Measurements from ENCODE around the gene RESP18.

The RESP18 gene

DNA sequence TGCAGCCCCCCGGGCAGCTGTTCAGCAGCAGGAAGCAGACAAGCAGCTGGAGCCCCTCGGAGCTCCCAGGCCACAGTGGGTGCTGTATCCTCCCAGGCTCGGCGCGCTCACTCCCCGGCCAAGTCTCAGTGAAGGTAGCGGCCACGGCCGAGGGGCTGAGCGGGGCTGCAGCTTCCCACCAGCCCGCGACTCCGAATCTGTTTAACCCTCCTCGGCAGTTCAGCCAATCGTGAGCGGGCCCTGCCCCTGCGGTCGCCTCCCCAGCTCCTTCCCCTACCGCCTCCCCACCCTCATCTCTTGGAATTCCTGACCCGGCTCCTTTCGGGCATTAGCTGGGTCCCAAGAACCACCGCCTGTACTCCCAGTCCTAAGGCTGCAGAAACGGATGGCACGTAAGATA lies at the start of gene RESP18:
Gene RESP18, minus strand, starts transcription at position 203 of the 400 bp plus-strand sequence.
- DNase-seq = no peak

GRCh38 chr2:219381448-219381847 lies 48.9 kb upstream of the RESP18 start:
- DNase-seq = no peak

GRCh38 chr2:219380926-219381325 lies 48.4 kb upstream of the RESP18 start:
- no peak for DNase-seq

DNA sequence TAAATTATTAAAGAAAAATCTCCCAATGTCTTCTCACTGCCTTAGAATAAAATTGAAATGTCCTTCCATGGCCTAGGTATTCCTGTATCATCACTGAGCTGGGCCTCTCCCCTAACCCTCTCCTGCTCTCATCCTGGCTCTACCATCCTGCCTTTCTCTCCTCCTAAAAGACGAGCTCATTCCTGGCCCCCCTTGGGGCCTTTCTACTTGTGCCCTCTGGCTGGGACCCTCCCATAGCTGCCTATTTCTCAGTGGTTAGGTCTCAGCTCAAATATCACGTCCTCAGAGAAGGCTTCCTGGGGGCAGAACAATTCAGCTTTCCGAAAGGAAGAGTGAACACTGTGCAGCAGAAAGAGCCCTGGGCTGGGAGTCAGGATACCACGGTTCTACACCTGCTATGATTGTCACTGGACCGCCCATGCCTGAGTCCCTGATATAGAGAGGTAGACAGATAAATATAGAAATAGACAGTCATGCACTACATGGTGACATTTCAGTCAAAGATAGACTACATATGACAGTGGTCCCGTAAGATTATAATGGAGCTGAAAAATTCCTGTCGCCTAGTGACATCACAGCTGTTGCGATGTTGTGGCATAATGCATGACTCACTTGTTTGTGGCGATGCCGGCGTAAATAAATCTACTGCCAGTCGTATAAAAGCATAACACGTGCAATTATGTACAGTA lies 45.8 kb upstream of the RESP18 start:
- DNase-seq = no peak

DNA sequence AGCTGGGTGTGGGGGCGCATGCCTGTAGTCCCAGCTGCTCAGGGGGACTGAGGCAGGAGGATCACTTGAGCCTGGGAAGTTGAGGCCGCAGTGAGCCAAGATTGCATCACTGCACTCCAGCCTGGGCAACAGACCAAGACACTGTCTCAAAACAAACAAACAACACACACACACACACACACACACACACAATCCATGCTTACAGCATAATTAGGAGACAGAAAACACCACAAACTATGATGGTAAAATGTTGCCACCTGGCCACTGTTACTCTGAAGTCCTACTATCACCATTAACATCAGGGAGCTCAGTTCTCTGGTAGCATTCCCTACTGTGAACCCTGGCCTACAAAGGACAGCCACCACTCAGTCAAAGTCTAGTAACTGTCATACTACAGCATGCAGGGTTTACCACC lies 36.9 kb upstream of the RESP18 start:
- no peak for DNase-seq

DNA sequence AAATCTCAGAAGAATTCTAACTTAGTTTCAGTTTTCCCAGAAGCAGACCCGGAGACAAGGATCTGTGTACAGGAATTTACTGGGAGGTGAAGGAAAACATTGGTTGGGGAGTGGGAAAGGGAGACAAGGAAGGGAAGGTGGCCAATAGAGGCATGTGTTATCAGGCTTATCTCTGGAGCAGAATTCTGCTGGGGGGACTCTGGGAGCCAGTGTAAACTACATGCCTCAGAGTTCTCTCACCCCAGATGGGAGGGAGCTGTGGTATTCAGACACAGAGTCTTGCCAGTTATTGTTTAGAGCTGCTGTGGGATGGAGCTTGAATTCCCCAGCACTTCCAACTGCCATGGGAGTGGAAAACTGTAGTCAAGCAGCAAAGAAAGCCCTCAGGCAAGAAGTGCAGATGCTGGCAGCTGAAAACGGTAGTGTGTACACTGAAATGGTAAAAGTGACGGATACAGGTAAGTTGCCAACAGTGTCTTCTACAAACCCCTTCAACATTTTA lies 36.2 kb upstream of the RESP18 start:
- no peak for DNase-seq

- DNase-seq = peak; percentile 86 to 90 (median 87)
Measured at GRCh38 chr2:219362524-219363164, 30.1 kb upstream of the RESP18 start.

GRCh38 chr2:219362072-219362471 lies 29.5 kb upstream of the RESP18 start:
- no peak for DNase-seq

GRCh38 chr2:219358170-219359075 lies 25.9 kb upstream of the RESP18 start:
- peak in 1 of 3 donors; percentile 25 for DNase-seq

DNA sequence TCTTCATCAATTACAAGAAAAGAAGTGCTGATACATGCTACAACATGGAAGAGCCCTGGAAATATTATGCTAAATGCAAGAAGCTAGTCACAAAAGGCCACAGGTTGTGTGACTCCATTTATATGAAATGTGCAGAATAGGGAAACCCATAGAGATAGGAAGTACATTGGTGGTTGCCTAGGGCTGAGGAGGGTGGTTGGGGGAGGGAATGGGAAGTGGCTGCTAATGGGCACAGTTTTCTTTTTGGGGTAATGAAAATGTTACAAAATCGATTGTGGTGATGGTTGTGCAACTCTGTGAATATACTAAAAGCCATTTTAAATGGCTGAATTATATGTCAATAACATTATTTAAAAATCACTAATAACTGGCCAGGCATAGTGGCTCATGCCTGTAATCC lies 24.3 kb upstream of the RESP18 start:
- peak; percentile 82 to 86 (median 82) for DNase-seq

GRCh38 chr2:219354582-219354981 lies 22.0 kb upstream of the RESP18 start:
- DNase-seq = peak in 1 of 3 donors; percentile 18

DNA sequence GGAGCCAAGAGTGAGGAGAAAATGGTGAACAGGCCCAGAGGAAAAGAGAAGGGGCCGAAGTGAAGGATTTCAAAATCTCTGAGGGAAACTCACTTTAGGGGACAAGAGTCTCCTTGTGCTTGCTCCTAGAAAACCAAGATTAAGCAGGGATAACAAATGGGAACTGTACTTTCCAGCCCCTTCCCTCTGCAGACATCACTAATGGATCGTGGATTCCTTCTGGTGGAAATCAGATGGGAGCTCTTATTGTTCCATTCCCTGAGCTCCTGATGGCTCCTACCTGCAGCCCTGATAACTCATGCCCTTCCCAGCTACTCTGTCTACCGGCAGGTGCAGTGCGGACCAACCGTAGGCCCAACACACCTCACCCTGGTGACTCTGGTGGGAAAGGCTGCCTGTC lies 20.6 kb upstream of the RESP18 start:
- DNase-seq = no peak

- peak; percentile 77 to 88 (median 87) for DNase-seq
Measured at GRCh38 chr2:219352448-219353023, 20.0 kb upstream of the RESP18 start.

GRCh38 chr2:219350710-219351221 lies 18.2 kb upstream of the RESP18 start:
- peak; percentile 35 to 50 (median 39) for DNase-seq

DNA sequence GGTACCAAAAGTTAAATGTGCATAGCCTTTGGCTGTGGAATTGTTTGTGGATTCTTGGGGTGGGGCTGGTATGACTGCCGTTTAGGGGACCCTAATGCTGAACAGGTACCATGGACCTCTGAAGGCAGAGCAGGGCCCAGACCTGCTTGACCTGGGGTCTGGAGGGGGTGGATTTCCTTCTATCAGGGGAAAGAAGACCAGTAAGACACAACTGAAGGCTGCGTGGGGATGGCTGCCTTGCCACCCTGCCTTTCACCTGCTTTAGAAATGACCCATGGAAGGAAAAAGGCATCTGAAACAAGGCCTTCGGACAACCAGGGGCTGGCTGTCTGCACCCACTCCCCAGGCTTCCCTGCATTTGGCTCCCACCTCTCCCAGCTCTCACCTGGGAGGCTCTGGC lies 17.7 kb upstream of the RESP18 start:
- DNase-seq = no peak

- DNase-seq = peak; percentile 84 to 86 (median 85)
Measured at GRCh38 chr2:219344751-219345430, 12.3 kb upstream of the RESP18 start.

DNA sequence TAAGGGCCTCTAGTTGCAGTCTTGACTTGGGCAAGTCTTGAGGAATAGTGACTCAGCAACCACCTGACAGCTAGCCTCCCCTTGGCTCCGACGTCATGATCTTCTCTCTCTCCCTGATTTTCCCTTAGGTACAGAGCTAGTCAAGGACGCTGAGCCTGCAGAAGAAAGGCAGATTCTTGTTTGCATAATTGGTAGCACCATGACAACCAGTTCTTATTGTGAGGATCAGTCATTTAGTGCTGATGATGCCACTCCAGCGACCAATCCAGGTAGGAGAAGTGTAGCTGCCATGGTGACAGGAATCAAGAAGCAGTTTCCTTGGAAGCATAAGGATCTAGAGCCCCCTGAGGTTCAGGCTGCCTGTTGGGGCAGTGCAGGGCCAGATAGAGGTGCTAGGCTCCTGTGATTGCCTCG lies 2.8 kb upstream of the RESP18 start:
- peak in 1 of 3 donors; percentile 27 for DNase-seq

- DNase-seq = peak in 2 of 3 donors; percentile 38 to 66
Measured at GRCh38 chr2:219334076-219334475, 1.5 kb upstream of the RESP18 start.

- DNase-seq = peak; percentile 44 to 72 (median 47)
Measured at GRCh38 chr2:219331560-219332213, 857 bp downstream of the RESP18 start.

GRCh38 chr2:219327719-219328118 lies 4.8 kb downstream of the RESP18 start:
- DNase-seq = no peak

DNA sequence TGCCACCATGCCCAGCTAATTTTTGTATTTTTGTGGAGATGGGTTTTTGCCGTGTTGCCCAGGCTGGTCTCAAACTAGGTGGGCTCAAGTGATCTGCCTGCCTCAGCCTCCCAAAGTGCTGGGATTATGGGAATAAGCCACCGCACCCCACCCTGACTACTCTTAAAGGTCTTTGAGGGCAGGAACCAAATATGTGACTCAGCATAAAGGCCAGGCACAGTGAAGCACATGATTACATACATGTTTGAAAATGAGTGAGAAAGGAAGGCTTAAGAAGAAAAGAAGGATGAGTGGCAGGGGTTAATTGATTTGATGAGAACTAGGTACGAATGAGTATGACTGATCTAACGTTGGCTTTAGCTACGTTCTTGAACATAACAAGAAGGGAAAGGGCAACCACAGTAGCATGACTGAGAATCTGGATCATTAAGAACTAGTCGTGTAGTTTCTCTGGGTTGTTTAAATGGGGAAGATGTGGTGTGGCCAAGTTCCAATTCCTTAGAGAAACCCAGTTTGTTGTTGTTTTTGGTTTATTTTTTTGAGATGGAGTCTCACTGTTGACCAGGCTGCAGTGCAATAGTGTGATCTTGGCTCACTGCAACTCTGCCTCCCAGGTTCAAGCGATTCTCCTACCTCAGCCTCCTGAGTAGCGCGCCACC lies 6.8 kb downstream of the RESP18 start:
- DNase-seq = peak in 2 of 3 donors; percentile 24 to 41

Measured in suppressor macrophage treated with lipopolysaccharide for 1 hour (primary cell).